Activated naive CD4-positive, alpha-beta T cell treated with anti-CD3 and anti-CD28 coated beads for 36 hours (primary cell): ENCODE measurements around the gene KCNK7. TPM values are rescaled to one million over a fixed set of nuclear protein-coding genes. Genes with fewer than 3 reads are reported as not detected.

Experiments used
- microRNA-seq: library from miRNA; unstranded; fragments of <30 nt; microRNA quantifications from one replicate; pipeline ENCODE4 v1.2.0, GENCODE V29; 2022; ENCODE audit warnings: borderline microRNAs expressed, borderline replicate concordance
- total RNA-seq, 2 experiments: library from RNA; stranded (reverse); gene quantifications; one replicate each; pipeline ENCODE4 v1.2.3, GENCODE V29; 2021

KCNK7 gene
- total RNA-seq, 2 experiments from 2014 or later, result 0.35 TPM; not detected in 1

Small RNA genes lying within 50 kb of the gene (microRNA-seq; reads per million reads assigned to microRNA genes)
- gene MIR4690, result not detected

Other genes starting within 250 kb of the KCNK7 start
- under 1 TPM; 0.32 to 0.62 TPM for gene TIGD3, start 241.0 kb downstream of the KCNK7 start, total RNA-seq
- 10 to 100 TPM; 10.4 to 12.1 TPM for gene SLC25A45, start 213.2 kb downstream of the KCNK7 start, total RNA-seq
- 10 to 100 TPM; 38.2 to 40.0 TPM for gene FRMD8, start 209.2 kb downstream of the KCNK7 start, total RNA-seq
- 100 to 1,000 TPM; 693 to 750 TPM for gene NEAT1, start 173.0 kb downstream of the KCNK7 start, total RNA-seq
- gene MALAT1, start 96.8 kb downstream of the KCNK7 start, total RNA-seq, result over 10,000 TPM; 10,460 to 10,508 TPM
- gene SCYL1, start 70.7 kb downstream of the KCNK7 start, total RNA-seq, result 10 to 100 TPM; 57.9 to 58.3 TPM
- gene LTBP3, start 37.4 kb downstream of the KCNK7 start, total RNA-seq, result 10 to 100 TPM; 39.7 to 45.7 TPM
- gene ZNRD2, start 25.3 kb downstream of the KCNK7 start, total RNA-seq, result 10 to 100 TPM; 41.4 to 42.5 TPM
- gene FAM89B, start 23.3 kb downstream of the KCNK7 start, total RNA-seq, result 10 to 100 TPM; 12.4 to 12.8 TPM
- gene EHBP1L1, start 19.7 kb downstream of the KCNK7 start, total RNA-seq, result 10 to 100 TPM; 51.9 to 54.6 TPM
- gene MAP3K11, start 18.4 kb upstream of the KCNK7 start, total RNA-seq, result 10 to 100 TPM; 28.9 to 32.7 TPM
- gene PCNX3, start 20.0 kb upstream of the KCNK7 start, total RNA-seq, result 10 to 100 TPM; 21.6 to 24.7 TPM
- 100 to 1,000 TPM; 146 to 150 TPM for gene SIPA1, start 42.3 kb upstream of the KCNK7 start, total RNA-seq
- gene RELA, start 67.1 kb upstream of the KCNK7 start, total RNA-seq, result 10 to 100 TPM; 66.9 to 68.5 TPM
- 10 to 100 TPM; 60.1 to 67.1 TPM for gene KAT5, start 116.5 kb upstream of the KCNK7 start, total RNA-seq
- 10 to 100 TPM; 95.6 to 97.8 TPM for gene RNASEH2C, start 125.0 kb upstream of the KCNK7 start, total RNA-seq
- 1 to 10 TPM; 6.2 to 6.3 TPM for gene AP5B1, start 185.2 kb upstream of the KCNK7 start, total RNA-seq
- gene OVOL1, start 191.3 kb upstream of the KCNK7 start, total RNA-seq, result not detected
- 1 to 10 TPM; 1.5 to 2.0 TPM for gene SNX32, start 238.2 kb upstream of the KCNK7 start, total RNA-seq